Kidney epithelial cell (primary cell): Measurements from ENCODE around the gene CDCA3. TPM values are rescaled to one million over a fixed set of nuclear protein-coding genes. Genes with fewer than 3 reads are reported as not detected.

Experiments used
- DNase-seq: peaks from one replicate; pipeline ENCODE4 v3.0.0-alpha.2; 2010; ENCODE audit warnings: low read depth
- H3K27me3 ChIP-seq: 2 replicates; pipeline ENCODE4 v1.6.0; 2011; ENCODE audit warnings: low read length; ENCODE audit not compliant: control insufficient read depth, insufficient read depth
- H3K36me3 ChIP-seq: 2 replicates; pipeline ENCODE4 v1.5.1; 2011; ENCODE audit warnings: low read length; ENCODE audit not compliant: control insufficient read depth, insufficient read depth
- H3K4me3 ChIP-seq: 2 replicates; pipeline ENCODE4 v1.5.1; 2011; ENCODE audit warnings: low read depth, mild to moderate bottlenecking, control low read depth, low read length
- CTCF ChIP-seq: IDR thresholded peaks from 2 replicates; pipeline ENCODE4 v1.5.1; 2011; ENCODE audit warnings: mild to moderate bottlenecking, moderate library complexity, low read length, control low read depth, inconsistent platforms; ENCODE audit not compliant: insufficient read depth, poor library complexity, severe bottlenecking
- total RNA-seq: library from RNA; depleted of rRNA; stranded (reverse); fragments of >200 nt; gene quantifications from 2 replicates; pipeline ENCODE4 v1.2.3, GENCODE V29; 2015

Gene CDCA3
- total RNA-seq, 1 donor from 2014 or later, result 8.3 TPM

GRCh38 chr12:6836851-6837250, 14.2 kb downstream of the CDCA3 start:
- DNase-seq, result no peak
- no peak overlapping the region for H3K4me3 ChIP-seq
- H3K27me3 ChIP-seq, result no peaks in the 10 kb centered on the region
- TF ChIP-seq CTCF, result no peak
- H3K36me3 ChIP-seq, result peaks cover 2% of the 10 kb centered on the region

GRCh38 chr12:6834873-6835272, 16.2 kb downstream of the CDCA3 start:
- no peak for TF ChIP-seq CTCF
- H3K4me3 ChIP-seq, result no peak overlapping the region

DNA sequence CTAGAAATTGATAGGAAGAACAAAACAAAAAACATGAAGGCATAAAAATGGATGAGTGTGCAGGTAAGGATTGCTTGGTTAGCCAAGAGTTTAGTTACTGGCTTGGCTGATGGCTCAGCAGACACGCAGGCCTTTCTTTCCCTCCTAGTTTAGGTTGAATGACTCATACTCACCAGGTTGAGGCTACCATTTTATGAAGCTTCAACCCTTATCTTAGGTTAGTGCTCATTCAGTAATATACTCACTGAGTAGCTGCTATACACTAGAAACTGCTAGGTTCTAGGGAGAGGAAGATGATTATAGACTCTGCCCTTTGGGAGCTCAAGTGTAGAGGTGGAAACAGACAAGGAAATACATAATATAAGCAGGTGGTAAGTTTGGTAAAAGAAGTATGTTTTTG, 16.8 kb downstream of the CDCA3 start:
- Histone ChIP-seq H3K4me3 (no peak overlapping the region), H3K27me3 (no peaks in the 10 kb centered on the region), H3K36me3 (peaks cover 4% of the 10 kb centered on the region)
- DNase-seq, result no peak
- no peak for TF ChIP-seq CTCF

More at GRCh38 chr12:6834873-6835272, 16.2 kb downstream of the CDCA3 start:
- Histone ChIP-seq H3K36me3 (peaks cover 4% of the 10 kb centered on the region), H3K27me3 (no peaks in the 10 kb centered on the region)
- no peak for DNase-seq

- Histone ChIP-seq H3K27me3 (no peaks in the 10 kb centered on the region), H3K4me3 (no peak overlapping the region), H3K36me3 (peaks cover 2% of the 10 kb centered on the region)
- TF ChIP-seq CTCF, result no peak
- no peak for DNase-seq
Observed at GRCh38 chr12:6833189-6833890, 17.7 kb downstream of the CDCA3 start.

DNA sequence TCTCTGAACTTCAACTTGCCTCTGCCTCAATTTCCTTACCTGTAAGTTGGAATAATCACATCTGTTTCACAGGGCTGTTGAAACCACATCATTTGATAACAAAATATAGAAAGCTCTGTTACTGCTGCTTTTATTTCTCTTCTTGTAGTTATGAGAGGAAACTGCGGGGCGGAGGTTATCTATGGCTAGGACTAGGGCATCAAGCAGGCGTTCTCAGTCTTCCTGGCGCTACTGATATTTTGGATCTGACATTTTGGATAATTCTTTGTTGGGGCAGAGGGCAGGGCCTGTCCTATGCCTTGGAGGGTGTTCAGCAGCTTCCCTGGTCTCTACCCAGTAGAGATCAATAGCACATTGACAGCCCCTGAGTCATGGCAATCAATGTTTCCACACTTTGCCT, 19.0 kb downstream of the CDCA3 start:
- no peak for DNase-seq
- no peak overlapping the region for H3K4me3 ChIP-seq
- H3K36me3 ChIP-seq, result peaks cover 2% of the 10 kb centered on the region
- H3K27me3 ChIP-seq, result no peaks in the 10 kb centered on the region
- TF ChIP-seq CTCF, result no peak

- Histone ChIP-seq H3K36me3 (peaks cover 2% of the 10 kb centered on the region), H3K27me3 (no peaks in the 10 kb centered on the region), H3K4me3 (no peak overlapping the region)
- no peak for DNase-seq
- TF ChIP-seq CTCF, result no peak
Observed at GRCh38 chr12:6831450-6831995, 19.6 kb downstream of the CDCA3 start.
